ENCODE results near the gene ASIC1.

ASIC1 gene

DNA sequence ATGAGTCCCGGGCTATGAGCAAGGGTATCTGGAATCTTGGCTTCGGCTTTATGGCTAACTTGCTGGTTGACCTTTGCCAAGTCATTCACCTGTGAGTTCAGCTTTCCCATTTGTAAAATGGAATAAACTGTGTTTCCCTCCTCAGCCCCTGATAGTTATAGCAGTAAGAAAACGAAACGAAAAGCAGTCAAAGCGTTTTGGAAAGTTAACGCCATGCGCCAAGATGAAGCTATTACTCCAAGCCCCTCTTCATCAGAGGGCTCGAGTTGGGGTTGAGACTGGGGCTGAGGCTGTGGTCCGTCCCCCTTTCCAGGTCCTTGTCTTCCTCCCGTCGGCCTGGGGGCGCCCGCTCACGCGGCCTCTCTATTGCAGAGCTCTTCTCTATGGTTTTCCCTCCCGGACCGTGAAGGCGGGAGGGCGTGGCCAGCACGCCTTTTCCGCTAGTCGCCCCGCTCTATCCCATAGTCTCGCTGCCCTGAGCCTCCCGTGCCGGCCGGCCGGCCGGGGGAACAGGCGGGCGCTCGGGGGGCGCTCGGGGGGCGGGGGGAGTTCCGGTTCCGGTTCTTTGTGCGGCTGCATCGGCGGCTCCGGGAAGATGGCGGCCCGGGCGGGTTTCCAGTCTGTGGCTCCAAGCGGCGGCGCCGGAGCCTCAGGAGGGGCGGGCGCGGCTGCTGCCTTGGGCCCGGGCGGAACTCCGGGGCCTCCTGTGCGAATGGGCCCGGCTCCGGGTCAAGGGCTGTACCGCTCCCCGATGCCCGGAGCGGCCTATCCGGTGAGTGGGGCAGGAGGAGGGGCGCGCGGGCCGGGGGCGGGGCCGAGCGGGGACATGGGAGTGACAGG is 27.6 kb downstream of the ASIC1 start, which contains the start of gene SMARCD1:
TSS of gene SMARCD1 (plus strand) at position 568 of the 840 bp plus-strand sequence. CDS start at position 596, 28 bp downstream.
- DNase-seq (ENCODE audit: low read depth): peak; percentile 71

DNA sequence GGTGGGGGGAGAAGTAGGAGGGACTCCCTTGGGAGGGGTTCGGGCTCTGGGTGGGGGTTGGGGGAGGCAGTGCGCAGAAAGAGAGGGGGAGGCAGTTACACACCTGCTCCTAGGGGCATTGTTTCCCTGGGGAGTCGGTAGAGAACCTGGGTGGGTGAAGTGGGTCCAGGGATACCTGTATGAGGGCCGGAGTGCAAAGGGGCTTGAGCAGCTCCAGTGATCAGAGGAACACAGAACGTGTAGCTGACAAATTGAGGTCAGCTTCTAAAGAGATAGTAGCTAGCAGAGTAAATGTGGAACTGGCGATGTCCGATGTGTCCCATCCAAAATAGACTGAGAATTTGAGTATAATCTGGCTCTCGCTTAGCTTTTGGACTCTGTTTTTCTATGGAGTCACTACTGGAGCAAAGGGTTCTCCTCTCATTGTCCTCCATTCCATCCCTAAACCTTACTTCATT is 28.2 kb downstream of the ASIC1 start:
- no peak for DNase-seq (ENCODE audit: low read depth)

DNA sequence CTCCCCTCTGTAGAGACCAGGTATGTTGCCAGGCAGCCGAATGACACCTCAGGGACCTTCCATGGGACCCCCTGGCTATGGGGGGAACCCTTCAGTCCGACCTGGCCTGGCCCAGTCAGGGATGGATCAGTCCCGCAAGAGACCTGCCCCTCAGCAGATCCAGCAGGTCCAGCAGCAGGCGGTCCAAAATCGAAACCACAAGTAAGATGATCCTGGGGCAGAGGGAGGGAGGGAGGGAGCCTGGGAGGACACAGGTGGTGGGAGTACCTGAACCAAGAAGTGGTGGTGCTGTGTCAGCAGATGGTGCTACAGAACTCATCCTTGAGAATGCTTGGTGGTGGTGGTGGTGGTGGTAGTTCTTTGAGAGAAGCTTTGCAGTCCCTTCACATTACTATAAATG is 28.8 kb downstream of the ASIC1 start:
- no peak for DNase-seq (ENCODE audit: low read depth)

DNA sequence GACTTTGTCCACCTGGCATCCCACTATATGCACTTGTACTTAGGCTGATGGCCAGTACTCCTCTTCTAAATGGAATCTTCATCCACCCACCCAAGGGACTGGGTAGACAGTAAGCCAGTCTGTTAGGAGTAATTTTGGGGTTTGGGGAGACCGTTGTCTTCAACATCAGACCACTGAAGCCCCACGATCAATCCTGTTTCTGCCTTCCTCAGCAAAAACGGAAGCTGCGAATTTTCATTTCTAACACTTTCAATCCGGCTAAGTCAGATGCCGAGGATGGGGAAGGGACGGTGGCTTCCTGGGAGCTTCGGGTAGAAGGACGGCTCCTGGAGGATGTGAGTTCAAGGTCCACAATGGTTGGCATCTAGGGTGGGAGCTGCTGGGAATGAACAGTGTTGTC is 29.8 kb downstream of the ASIC1 start:
- no peak for DNase-seq (ENCODE audit: low read depth)

DNA sequence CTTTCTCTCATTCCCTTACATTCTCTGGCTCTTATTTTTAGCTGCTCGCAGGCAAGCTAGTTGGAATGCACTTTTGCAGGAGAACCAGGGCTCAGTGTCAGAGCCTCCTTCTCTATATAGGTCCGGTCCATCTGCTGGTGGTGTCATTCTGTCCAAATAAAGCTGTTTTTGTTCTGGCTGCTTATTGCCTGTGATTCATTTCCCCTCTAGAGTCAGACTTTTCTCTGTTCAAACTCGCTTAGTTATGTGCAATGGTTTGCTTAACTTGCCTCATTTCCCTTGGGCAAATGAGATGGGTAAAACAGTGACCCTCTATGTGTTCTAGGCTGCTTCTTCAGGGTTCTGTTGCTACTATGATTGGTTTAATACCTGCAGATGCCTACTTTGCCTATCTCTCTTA is 30.6 kb downstream of the ASIC1 start:
- DNase-seq (ENCODE audit: low read depth): peak; percentile 68

DNA sequence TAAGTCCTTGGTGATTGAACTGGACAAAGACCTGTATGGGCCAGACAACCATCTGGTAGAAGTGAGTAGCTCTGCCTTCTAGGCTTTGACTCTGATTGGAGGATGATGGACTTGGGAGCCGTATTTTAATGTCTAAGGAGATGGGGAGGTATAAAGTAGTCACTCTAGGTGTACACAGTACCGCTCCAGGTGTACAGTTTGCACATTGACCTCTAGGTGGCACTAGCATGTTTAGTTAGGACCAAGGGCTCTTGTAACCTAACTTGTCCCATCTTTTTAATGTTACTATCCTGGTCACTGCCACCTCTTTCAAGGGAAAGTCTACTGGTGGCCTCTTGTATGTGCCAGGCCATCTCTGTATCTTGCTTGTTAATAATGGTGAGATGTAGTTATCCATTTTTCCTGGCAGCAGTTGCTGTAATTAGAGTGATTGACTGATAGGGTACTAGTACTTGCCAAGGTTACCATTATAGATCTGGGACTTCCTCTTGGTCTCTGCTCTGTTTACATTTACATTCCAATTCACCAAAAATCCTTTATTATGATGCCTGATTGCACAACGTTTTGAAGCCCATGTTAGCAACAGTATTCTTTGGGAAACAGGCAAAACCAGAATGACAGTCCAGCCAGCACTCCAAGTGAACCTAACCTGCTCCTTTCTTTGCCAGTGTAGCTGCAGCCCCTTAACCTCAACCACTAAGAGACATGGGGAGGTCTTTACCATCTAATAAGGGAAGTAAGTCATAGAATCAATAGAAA is 31.4 kb downstream of the ASIC1 start:
- DNase-seq (ENCODE audit: low read depth): no peak

DNA sequence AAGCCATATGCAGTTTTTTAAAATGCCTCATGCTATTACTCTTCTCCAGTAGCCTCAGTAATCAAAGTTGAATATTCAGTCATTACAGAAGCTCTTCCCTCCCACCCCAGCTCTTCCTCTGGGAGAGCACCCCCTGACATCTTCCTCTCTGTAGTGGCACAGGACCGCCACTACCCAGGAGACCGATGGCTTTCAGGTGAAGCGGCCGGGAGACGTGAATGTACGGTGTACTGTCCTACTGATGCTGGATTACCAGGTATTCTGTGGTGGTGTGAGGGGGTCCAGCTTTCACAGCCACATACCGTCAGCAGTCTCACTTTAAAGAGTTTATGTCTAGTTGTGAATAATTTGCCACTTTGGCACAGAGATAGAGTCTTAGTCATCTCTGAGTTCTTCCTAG is 32.3 kb downstream of the ASIC1 start:
- no peak for DNase-seq (ENCODE audit: low read depth)

DNA sequence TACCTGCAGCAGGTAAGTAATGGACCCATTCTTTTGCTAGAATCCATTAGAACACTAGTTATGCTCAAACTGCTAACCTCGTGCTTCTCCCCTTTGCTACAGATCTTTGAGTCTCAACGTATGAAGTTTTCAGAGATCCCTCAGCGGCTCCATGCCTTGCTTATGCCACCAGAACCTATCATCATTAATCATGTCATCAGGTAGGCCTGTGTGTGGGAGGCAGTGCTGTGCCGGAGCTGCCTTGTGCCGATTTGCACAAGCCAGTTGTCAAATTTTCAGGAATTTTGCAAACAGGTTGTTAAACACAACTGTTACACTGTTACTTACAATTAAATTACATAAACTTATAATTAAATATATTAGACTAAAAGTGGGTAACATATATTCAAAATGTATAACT is 33.0 kb downstream of the ASIC1 start:
- no peak for DNase-seq (ENCODE audit: low read depth)

DNA sequence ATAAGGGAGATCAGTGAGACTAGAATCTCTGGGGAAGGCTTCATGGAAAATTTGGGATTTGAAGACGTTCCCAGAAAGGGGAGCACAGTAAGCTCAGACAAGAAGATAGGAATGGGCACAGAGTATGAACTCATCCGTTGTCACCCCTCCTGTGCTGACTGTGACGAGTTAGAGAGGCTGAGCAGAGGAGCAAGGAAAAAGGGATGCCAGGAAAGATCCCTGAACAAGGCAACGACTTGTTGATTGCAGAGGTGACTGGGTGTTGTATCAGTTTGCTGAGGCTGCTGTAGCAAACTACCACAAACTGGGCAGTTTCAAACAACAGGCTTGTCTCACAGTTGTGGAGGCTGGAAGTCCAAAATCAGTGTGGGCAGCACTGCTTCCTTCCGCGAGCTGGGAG is 40.6 kb downstream of the ASIC1 start:
- DNase-seq (ENCODE audit: low read depth): no peak

DNA sequence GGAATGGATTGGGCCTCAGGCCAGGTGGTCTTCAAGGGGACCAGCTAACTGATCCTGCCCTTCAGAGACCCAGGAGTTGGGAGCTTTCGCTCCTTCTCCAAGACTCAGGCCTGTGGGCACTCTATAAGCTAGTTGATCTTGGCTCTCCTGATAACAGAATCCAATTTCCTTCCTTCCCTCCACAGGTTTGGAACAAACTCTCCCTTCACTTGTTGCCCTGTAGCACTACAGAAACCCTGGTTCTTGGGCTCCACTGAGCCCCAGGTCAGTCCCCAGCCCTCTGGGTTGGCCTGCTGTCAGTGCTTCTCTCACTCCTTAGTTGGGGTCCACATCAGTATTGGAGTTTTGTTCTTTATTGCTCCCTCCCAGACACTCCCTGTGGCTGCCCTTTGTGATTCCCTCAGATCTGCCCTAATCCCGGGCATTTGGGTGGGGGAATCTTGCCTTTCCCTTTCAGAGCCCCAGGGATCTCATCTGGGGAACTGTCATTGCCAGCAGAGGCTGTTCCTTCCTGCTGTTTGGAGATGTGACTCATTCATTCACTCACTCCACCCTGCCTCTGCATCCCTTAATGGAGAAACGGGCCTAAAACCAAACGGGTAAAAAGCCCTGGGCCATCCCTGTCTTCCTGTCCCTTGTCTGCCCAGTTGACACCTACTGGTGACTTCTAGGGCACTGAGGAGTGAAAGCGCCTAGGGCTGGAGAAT is 42.1 kb downstream of the ASIC1 start:
- no peak for DNase-seq (ENCODE audit: low read depth)

DNA sequence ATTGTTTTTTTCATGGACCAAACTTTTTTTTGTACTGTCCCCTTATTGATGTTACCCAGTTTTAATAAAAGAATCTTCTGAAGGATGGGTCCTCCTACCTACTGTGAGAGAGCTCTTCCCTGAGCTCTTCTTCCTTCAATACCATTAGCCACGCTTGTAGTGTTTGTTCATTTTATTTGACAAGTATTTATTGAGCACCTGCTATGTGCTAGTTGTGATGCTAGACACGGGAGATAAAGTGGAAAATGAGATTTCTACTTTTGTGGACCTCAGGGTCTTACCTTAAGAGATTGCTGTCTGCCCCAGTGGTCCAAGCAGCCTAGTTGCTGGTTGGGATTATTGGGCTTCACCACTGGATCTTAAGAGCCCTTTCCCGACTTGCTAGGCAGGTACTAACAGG is 43.2 kb downstream of the ASIC1 start:
- no peak for DNase-seq (ENCODE audit: low read depth)

DNA sequence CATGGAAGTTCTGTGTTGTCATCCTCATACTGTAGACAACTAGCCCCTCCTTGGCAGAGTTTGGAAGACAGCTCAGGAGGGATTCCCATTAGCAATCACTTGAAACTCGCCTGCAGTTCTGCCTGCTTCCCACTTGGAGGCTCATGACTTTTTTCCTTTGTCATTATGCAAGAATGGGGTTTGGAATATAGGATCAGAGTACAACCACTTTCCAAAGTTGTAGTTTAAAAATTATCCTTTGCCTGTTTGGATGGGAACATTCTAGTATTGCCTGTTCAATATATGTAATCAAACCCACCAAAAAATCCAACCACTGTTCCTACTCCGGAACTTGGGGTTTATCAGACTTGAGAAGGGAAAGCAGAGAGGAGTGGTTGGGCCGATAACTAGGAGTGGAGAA is 44.3 kb downstream of the ASIC1 start:
- no peak for DNase-seq (ENCODE audit: low read depth)

DNA sequence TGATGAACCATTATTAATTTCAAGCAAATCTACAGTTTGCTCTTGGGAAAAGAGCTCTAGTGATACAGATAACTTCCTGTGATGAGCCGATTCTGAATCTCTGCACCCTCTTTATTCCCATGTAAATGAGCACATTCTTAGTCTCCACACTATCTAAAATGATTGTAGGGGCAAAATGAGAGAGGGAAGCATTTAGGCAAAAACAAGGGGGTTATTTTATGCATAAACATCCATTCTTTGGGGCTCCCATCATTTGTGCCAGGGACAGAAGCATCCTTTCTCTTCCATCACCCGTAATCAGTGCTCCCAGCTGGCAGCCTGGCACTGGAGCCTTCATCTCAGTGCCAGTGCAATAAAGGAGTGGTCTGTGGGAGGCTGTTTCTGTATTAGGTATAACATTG is 44.7 kb downstream of the ASIC1 start:
- no peak for DNase-seq (ENCODE audit: low read depth)

DNA sequence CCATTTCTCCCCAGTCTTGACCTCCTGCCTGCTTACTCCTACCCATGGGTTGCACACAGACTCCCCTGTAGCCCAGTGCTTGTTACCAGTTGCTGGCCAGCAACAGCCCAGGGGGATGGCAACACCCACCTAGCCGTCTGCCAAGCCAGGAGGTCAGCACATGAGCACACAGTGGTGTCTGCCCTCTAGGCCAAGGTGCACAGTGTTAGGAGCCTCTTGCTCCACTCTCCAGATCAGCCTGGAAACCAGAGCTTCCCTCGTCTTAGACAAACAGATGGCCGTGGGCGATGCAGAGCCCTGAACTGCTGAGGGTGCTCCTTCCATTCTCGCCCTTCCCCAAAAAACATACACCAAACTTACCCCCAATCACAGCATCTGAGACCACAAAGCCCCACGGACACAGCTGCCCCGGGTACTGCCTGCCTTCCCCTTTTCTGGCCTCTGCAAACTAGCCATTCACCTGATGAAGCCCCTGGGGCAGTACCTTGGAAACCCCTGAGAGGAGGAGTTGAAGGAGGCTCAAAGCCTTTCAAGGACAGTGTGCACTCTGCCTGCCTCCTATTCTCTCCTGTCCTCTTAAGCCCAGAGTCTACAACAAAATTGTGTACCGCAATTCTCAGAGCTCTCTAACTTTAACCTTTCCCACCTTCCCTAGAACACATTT is 45.4 kb downstream of the ASIC1 start:
- no peak for DNase-seq (ENCODE audit: low read depth)

DNA sequence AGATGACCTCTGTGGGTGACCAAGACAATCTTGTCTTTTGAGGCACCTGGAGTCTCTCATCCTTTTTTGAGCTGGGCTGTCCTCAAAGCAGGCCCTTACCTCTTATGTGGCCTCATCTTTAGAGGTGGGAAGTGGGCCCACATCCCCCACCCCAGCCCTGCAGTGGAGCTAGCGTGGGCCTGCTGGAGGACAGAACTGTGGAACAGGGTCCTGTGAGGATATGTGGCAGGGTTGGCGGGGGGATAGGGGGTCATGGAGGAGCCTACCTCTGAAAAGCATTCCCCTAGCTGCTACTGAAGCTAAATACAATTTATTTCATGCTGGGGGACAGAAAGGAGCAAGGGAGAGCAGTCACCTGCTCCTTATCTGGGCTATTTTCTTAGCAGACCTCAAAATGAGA is 46.0 kb downstream of the ASIC1 start:
- no peak for DNase-seq (ENCODE audit: low read depth)

DNA sequence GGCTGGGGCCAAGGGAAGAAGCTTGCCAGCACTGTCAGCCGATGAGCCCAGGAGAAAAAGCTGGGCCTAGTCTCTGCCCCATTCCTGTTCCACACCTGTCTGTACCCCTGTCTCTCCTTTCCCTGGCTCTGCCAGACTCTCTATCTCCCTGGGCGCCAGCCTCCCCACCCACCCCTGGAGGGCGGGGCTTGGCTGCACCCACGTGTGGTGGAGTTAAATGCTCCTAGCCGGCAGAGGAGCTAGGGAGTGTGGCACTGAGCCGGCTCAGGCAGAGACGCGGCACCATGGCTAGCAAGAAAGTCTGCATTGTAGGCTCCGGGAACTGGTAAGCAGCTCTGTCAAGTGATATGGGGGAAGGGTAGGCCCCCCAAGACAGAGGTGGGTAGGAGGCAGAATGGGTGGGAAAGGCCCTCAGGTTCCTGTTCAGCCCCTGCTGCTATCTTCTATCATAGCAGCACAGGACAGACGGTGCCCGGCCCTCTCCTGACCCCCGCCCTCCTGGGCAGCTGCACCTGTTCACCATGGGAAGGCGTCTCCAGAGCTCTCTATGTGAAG is 46.4 kb downstream of the ASIC1 start, which contains the start of gene GPD1:
TSS of gene GPD1 (plus strand) at position 242 of the 555 bp plus-strand sequence. CDS start at position 285, 43 bp downstream.
- no peak for DNase-seq (ENCODE audit: low read depth)

DNA sequence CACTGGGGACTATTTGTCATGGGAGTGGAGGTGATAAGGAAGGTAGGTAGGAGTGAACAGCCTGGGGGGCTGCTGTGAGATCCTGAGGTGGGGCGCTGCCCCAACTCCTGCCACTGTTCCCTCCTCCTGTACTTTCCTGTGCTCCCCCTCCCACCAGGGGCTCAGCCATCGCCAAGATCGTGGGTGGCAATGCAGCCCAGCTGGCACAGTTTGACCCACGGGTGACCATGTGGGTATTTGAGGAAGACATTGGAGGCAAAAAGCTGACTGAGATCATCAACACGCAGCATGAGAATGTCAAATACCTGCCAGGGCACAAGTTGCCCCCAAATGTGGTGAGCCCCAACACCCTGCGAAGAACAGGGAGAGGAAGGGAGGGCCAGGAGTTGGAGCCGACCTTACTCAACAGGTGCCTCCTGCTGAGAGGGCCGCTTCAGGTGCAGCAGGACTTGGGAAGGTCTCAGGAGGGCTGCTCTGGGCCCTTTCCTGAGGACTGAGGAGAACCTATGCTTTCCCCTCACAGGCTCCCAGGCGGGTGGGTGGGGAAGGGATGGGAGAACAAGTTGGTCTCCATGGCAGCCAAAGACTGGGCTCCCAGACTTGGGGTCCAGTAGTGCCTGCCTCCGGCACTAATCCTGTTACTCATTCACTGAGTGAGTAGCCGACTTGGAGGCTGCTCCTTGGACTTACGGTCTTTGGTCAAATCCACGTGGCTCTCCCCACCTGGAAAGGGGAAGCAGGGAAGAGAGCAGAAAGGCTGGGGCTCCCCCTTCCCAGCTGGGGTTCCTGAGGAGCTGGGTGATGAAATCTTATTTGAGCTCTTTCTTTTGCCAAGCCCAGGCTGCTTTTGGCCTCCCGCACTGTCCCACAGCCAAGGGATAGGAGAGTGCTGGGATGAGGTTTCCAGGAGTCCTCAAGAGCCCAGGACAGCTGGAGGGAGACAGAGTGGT is 47.3 kb downstream of the ASIC1 start:
- DNase-seq (ENCODE audit: low read depth): no peak

DNA sequence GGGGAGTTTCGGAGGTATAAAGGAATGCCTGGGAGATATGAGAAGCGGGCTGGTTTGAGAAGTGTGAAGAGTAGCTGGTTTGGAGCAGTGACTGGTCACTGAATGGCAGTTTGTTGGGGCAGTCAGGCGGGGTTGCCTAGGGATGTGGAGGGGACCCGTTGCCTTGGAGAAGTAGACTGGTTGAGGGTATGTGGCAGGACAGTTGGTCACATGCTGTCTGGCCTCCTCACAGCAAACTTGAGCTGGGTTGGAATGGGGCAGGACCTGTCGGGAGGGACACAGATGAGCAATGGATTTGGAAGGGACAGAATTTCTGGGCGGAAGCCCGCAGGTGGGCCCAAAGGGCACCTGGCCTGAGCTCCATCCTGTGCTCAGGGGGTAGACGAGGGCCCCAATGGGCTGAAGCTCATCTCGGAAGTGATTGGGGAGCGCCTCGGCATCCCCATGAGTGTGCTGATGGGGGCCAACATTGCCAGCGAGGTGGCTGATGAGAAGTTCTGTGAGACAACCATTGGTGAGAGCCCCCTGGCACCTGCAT is 48.6 kb downstream of the ASIC1 start:
- no peak for DNase-seq (ENCODE audit: low read depth)

DNA sequence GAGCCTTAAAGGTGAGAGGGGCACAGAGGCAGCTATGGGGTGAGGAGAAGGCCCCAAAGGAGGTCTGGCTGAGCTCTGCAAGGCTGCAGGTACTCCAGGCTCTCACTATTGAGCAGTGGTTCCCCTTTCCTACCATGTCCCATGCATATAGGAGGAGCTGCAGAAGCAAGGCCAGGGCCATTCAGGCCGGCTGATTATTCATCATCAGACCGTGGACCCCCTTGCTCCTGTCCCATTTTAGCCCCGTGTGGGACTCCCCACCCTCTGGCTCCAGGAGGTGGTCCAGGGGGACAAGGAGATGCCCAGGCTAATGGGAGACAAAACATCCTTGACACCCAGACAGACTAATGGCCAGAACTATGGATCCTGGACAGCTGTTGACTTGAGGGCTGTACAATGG is 49.5 kb downstream of the ASIC1 start:
- no peak for DNase-seq (ENCODE audit: low read depth)
